GM19463 (cell line): ENCODE measurements around the gene LAMC3.

Experiments
- ATAC-seq: cut with Tn5 transposase; IDR thresholded peaks from one replicate; pipeline ENCODE4 v1.9.1; 2021; ENCODE audit warnings: mild to moderate bottlenecking, moderate library complexity; ENCODE audit not compliant: unreplicated experiment

LAMC3 gene

DNA sequence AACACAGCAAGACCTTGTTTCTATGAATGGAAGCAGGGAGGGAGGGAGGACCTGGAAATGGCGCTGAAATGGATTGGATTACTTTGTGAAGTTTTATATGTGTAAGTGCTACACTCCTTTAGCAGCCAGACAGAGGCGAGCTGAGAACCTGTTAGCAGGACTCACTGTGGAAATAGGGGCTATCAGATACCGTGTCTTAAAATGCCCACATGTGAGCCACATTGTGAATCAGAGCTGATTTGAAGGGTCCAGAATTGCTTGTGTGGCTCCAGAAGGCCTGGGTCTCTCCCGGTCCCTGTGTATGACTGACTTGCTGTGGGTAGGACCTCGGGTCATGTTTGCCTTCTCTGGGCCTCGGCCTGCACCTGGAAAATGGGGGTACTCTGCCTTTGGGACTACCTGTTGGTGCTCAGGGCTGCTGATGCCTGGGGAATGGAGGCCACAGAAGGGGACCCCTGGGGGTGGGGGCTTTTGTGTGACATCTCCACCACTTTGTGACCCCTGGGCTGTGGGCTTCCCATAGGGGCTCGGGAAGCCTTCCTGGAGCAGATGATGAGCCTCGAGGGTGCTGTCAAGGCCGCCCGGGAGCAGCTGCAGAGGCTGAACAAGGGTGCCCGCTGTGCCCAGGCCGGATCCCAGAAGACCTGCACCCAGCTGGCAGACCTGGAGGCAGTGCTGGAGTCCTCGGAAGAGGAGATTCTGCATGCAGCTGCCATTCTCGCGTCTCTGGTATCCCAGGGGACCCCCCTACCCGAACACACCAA, 63.3 kb downstream of the LAMC3 start:
- ATAC-seq: no peak

DNA sequence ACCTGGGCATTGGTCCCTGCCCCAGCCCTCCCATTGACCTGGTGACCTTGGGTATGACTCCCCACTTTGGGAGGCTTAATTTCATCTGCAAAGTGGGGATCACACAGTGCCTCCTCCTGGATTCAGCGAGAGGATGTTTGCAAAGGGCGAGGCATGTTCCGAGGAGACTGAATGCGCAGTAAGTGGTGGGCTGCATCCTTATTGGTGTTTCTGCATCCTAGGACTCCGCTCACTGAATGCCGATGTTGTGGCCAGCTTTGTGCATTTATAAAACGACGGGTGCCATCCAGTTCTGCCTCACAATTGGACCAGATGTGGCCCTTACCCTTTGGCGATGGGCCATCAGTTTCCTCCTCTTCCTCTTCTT, 63.9 kb downstream of the LAMC3 start:
- ATAC-seq: no peak

GRCh38 chr9:131076347-131077195, 67.6 kb downstream of the LAMC3 start:
- ATAC-seq: no peak

DNA sequence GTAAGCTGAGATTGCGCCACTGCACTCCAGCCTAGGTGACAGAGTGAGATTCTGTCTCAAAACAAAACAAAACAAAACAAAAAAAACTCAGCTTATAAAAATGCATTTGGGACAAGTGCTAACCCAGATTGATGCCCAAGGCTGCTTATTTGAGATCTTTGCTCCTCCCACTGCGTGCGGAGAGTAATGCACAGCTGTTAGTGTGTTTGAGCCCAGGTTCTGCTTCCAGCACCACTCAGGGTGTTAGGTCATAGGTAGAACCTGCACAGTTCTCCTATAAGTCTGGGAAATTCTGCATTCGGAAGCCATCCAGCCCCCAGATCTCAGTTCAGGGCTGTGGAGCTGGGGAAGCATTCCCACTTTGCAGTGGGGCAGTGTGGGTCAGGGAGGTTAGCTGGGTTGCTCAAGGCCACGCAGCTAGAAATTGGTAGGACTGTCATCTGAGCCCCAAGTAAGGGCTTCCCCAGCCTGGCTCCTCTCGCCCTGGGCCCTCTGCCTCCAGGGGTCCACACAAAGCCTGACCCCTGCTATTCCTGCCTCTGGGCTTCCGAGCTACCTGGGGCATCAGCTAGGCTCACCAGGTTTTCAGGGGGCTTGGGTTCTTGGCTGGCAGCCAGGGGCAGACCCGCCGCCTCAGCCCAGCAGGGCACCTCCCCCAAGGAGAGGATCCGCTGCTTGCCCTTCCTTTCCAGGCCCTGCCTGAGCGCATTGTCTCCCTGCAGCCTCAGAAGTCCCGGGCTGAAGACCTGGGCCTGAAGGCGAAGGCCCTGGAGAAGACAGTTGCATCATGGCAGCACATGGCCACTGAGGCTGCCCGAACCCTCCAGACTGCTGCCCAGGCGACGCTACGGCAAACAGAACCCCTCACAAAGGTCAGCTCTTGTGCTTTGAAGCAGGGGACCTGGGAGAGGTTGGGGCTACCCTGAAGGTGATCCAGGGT, 69.7 kb downstream of the LAMC3 start:
- ATAC-seq: no peak

GRCh38 chr9:131080589-131080988, 71.6 kb downstream of the LAMC3 start:
- no peak for ATAC-seq

- ATAC-seq: no peak
These were observed 72.9 kb downstream of the LAMC3 start for GRCh38 chr9:131081868-131082267.

DNA sequence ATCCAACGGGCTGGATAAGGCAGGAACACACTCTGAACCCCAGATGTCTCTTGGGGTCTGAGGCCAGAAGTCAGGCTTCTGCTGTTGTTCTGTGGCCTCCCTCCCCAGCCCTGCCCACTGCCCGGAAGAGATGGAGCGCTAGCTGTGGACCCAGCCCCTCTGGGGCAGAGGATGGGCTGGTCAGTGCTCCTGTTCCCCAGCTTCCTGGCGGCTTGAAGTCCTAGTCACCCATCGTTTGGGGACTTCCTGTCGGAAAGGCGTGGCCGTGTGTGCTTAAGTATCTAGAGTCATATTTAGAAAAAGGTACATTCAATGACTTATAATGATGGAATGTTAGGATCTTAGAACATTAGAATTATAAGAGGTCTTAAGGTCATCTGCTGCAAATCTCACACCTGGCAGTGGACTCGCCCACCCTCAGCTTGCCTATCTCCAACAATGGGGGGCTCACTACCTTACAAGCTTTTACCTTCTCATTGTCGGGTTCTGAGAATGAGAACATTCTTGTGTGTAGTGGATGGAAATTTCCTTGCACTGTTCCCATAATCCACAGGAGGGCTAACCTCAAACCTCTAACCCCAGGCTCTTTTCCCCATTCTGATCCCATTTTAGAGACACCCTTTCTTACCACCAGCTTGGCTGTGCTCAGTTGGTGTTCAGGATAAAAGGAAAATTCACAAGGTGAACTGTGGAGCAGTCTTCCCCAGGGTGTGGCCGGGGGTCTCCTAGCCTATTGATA, 74.0 kb downstream of the LAMC3 start:
- no peak for ATAC-seq

- ATAC-seq: no peak
These were observed 75.8 kb downstream of the LAMC3 start for GRCh38 chr9:131084661-131085369.

DNA sequence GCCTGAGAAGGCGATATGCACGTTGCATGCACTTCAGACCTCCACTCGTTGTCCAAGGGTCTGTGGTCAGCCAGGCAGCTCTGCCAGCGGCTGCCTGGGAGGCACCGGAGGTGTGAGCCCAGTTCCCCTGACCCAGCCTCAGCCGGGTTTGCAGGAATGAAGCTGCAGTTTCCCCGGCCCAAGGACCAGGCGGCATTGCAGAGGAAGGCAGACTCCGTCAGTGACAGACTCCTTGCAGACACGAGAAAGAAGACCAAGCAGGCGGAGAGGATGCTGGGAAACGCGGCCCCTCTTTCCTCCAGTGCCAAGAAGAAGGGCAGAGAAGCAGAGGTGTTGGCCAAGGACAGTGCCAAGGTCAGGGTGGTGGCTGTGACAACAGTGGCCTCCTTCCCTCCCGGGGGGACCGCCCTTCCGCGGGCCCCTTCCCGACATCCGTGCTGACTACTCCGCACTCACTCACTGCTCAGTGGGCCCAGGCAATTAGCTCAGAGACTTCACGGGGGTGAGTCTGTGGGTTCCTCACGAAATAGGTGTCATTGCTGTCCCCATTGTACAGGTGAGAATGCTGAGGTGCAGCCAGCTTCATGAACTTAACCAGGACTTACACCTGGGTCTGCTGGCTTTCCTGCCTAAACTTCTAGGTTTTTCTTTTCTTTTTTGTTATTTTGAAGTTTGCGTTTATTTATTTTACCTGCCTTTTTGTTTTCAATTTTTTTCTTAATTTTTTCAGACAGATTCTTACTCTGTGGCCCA, 76.6 kb downstream of the LAMC3 start:
- ATAC-seq: no peak

GRCh38 chr9:131087354-131087893, 78.5 kb downstream of the LAMC3 start:
- no peak for ATAC-seq

DNA sequence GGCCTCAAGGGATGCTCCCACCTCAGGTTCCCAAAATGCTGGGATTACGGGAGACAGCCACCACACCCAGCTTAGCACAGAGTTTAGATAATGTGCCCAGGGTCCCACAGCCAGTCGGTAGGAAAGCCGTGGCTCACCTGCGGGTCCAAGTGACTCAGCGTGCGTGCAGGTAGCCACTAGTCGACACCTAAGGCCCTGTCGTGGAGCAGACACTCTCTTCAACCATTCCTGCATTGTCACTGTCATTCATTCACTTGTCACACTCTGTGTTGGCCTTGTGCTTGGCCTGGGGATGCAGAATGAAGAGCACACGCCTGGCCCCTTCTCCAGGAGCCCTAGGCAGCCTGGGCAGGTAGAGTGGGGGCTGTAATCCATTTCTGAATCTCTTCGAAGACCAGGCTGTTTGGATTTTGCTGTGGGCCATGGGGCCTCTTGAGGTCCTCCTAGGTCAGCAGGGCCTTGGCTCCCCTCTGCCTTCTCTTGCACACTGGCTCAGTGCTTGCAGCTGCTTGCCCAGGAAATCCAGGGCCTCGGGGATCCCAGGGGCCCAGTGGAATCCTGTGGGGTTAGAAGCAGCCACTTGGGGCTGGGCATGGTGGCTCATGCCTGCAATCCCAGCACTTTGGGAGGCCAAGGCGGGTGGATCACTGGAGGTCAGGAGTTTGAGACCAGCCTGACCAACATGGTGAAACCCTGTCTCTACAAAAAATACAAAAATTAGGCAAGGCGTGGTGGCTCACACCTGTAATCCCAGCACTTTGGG, 81.2 kb downstream of the LAMC3 start:
- no peak for ATAC-seq

DNA sequence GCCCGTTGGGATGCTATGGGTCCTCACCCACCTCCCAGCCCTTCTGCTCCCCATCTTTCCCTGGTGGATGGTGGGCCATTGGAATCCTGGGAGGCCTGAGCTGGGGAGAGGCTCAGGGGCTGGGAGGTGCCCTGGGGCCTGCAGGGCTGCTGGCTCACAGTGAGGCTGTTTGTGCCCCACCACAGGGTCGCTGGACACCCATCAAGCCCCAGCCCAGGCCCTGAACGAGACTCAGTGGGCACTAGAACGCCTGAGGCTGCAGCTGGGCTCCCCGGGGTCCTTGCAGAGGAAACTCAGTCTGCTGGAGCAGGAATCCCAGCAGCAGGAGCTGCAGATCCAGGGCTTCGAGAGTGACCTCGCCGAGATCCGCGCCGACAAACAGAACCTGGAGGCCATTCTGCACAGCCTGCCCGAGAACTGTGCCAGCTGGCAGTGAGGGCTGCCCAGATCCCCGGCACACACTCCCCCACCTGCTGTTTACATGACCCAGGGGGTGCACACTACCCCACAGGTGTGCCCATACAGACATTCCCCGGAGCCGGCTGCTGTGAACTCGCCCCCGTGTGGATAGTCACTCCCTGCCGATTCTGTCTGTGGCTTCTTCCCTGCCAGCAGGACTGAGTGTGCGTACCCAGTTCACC, 82.5 kb downstream of the LAMC3 start:
- no peak for ATAC-seq

GRCh38 chr9:131092030-131092429, 83.1 kb downstream of the LAMC3 start:
- no peak for ATAC-seq

GRCh38 chr9:131092548-131093440, 83.8 kb downstream of the LAMC3 start:
- ATAC-seq: no peak

GRCh38 chr9:131094015-131094414, 85.0 kb downstream of the LAMC3 start:
- ATAC-seq: no peak

DNA sequence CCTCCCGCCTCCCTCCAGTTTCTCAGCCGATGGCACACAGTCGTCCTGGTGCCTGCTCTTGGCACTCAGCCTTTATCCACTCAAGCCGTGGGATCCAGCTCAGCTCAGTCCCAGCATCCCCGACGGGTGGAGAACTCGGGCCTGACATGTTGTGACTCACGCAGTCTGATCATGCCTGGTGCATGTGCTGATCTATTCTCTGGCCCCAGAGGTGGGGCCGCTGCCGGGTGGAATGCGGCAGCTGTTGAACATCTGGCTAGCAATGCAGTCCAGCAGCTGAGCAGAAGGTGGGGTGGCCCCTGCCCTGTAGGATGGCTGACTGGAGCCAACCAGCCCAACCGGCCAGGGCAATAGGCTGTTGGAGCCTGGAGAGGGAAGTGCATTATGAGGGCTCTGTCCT, 85.6 kb downstream of the LAMC3 start:
- no peak for ATAC-seq
